Sigmoid colon (tissue), 3 donors: ENCODE measurements around the gene GALNT17.

Experiments
- CTCF ChIP-seq, 4 experiments: fragments of 450-650 bp in 3 of 4; fragments of 200-600 bp in 1 of 4; IDR thresholded peaks; one replicate each; pipeline ENCODE4 v1.5.1; 2016 to 2019; ENCODE audit warnings: antibody characterized with exemption in 4 of 4, mild to moderate bottlenecking in 3 of 4, moderate library complexity in 2 of 4
- POLR2A ChIP-seq, 2 donors: fragments of 450-650 bp; IDR thresholded peaks; one replicate each; pipeline ENCODE4 v1.6.1; 2016; ENCODE audit warnings: antibody characterized with exemption in 2 of 2, mild to moderate bottlenecking in 2 of 2, moderate library complexity in 2 of 2

- TF ChIP-seq CTCF (IDR thresholded peaks at IDR 0.05): no peak
- no peak for TF ChIP-seq POLR2A (IDR thresholded peaks at IDR 0.05)
Observed at GRCh38 chr7:71591876-71592275, 459.9 kb downstream of the GALNT17 start.
